ENCODE data around the gene TMPRSS6. TPM values are rescaled to one million over a fixed set of nuclear protein-coding genes. Genes with fewer than 3 reads are reported as not detected.

The TMPRSS6 gene
- 0.05 to 0.17 TPM in 2 of 5 replicates, not detected in the others for total RNA-seq (2022; extraction: Qiagen RNA extraction)

DNA sequence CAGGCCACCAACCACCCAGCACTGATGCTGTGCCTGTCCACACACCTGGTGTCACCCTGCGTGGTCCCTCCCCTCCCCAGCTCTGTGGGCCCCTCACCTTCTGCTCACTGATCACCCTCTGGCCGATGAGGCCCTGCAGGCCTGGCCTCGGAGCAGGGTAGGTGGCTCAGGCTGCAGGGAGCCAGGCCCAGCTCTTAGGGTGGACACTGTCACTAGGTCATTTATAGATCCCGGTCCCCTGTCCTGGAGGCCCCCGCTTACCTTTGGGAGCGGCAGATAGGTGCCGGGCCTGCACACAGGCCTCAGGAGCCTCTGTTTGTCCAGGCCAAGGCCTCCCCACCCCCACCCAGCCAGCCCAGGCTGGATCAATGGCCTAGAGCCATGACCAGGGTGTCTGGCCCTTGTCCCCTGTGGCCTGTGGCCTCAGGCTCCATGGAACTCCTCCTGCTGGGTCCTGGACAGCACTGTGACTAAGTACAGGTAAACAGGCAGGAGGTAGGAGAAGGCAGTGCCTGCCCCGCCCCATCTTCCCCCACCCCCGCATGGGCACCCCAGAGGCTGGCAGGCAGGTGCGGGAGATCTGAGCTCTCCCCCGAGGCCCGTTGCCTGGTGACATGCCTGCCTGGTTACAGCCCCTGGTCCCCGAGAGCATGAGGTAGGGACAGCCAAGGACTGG, at the start of gene TMPRSS6:
TSS of gene TMPRSS6 (minus strand) at position 472 of the 676 bp plus-strand sequence. CDS start 6,296 bp downstream, outside the sequence.

DNA sequence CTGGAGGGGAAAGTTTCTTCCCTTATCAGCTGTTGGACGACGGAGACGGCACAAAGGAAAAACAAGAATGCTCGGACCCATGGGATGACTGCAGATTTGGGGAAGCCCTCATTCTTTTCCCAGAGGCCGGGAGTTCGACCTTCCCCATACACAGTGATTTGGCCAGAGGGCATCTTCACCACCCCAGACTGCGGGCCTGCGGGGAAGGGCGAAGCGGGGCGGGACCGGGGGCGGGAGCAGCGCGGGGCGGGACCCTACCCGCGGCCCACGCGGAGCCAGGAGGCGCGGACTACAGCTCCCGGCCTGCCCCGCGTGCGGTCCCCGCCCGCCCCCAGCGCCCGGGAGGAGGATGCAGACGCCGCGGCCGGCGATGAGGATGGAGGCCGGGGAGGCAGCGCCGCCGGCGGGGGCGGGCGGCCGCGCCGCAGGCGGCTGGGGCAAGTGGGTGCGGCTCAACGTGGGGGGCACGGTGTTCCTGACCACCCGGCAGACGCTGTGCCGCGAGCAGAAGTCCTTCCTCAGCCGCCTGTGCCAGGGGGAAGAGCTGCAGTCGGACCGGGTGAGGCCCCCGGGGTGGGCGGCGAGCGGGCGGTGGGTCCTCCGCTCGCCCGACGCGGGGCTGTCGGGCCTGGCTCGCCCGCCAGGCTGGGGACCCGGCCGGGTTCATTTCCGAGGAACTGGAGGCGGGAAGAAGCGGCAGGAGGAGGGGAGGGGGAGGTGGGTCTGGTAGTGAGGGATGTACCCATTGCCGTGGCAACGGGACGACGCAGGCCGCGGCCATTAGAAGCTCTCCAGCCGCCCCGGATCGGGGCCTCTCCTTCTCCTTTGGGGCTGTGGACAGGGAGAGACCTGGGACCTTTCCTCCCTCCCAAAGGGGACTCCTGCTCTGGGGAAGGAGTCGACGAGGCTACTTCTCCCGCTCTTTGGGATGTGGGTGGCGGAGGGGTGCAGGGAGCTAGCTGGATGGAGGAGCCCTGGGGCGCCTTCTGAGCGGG, 57.8 kb downstream of the TMPRSS6 start, which contains the start of gene KCTD17:
TSS of gene KCTD17 (plus strand) at position 352 of the 995 bp plus-strand sequence. CDS start at position 371, 19 bp downstream.

DNA sequence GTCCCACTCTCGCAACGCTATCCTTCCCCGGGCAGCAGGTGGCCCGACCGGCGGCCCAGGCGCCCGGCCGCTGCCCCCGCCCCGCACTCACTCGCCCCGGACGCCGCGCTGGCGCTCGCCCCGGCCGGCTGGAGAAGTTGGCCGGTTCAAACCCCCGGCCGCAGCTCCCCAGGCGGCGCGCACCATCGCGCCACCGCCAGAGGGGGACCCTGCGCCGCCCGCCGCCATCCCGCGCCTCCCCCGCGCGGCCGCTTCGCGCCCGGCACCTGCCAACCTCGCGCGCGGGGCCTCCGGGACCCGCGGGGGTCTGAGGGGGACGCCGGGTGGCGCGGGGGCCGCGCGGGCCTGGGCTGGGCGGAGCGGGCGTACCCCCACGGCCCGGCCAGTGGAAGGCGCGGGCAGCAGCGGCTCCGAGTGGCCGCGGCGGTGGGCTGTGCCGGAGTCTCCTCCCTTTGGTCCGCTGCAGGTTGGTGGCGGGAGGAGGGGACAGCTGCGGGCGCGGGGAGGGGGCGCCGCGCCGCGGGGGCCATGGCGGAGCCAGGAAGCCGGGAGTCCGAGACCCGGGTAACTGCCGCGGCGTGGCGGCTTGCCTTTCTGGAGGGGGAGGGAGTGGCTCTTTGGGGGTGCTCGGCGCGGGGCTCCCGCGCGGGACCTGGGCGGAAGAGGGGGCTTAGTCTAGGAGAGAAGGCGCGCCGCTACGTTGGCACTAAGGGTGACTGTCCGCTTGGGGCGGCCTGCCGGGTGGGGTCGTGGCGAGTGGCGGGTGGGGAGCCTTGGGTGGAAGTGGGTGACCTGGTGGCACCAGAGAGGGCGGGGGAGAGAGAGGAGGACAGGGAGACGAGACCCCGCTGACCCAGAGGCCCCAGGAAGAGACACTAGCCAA, 90.0 kb downstream of the TMPRSS6 start, which contains the start of the genes MPST and TST:
TSS of gene MPST (plus strand) at position 434 of the 883 bp plus-strand sequence. CDS start at position 529, 95 bp downstream.
TSS of gene TST (minus strand) at position 139 of the 883 bp plus-strand sequence. CDS start 715 bp downstream, outside the sequence.

Other genes with a start within 250 kb of the TMPRSS6 start
- 0.08 to 0.16 TPM (median 0.08 TPM) in 3 of 5 replicates, not detected in the others for gene NCF4, start 248.7 kb downstream of the TMPRSS6 start, total RNA-seq (2022; extraction: Qiagen RNA extraction)
- not detected in 5 replicates for gene CSF2RB, start 196.1 kb downstream of the TMPRSS6 start, total RNA-seq (2022; extraction: Qiagen RNA extraction)
- 42.3 to 59.9 TPM (median 55.5 TPM) in 5 replicates for gene TST, start 90.3 kb downstream of the TMPRSS6 start, total RNA-seq (2022; extraction: Qiagen RNA extraction)
- gene MPST, start 90.0 kb downstream of the TMPRSS6 start, total RNA-seq (2022; extraction: Qiagen RNA extraction): 42.4 to 75.9 TPM (median 69.5 TPM) in 5 replicates
- 24.2 to 26.7 TPM (median 25.9 TPM) in 5 replicates for gene KCTD17, start 58.0 kb downstream of the TMPRSS6 start, total RNA-seq (2022; extraction: Qiagen RNA extraction)
- gene IL2RB, start 40.2 kb upstream of the TMPRSS6 start, total RNA-seq (2022; extraction: Qiagen RNA extraction): 0.02 to 0.15 TPM (median 0.03 TPM) in 5 replicates
- 8.7 to 12.6 TPM (median 11.5 TPM) in 5 replicates for gene C1QTNF6, start 78.5 kb upstream of the TMPRSS6 start, total RNA-seq (2022; extraction: Qiagen RNA extraction)
- not detected in 5 replicates for gene SSTR3, start 102.8 kb upstream of the TMPRSS6 start, total RNA-seq (2022; extraction: Qiagen RNA extraction)
- gene RAC2, start 134.6 kb upstream of the TMPRSS6 start, total RNA-seq (2022; extraction: Qiagen RNA extraction): 0.09 to 0.25 TPM (median 0.21 TPM) in 5 replicates
- 0.53 to 1.5 TPM (median 0.74 TPM) in 5 replicates for gene CYTH4, start 172.8 kb upstream of the TMPRSS6 start, total RNA-seq (2022; extraction: Qiagen RNA extraction)

Data from A549 treated with Hydrocortisone at 1 μM for 4 hours (cell line).